ENCODE data around the gene MRPL18. TPM values are rescaled to one million over a fixed set of nuclear protein-coding genes. Genes with fewer than 3 reads are reported as not detected.
"Not testable (repeated sequence)": the region's sequence is repeated elsewhere in the genome, so short reads cannot be mapped to it uniquely, and the experiment has no call there.

The MRPL18 gene
- total RNA-seq, 1 donor from 2014 or later, result 46.0 TPM

- Histone ChIP-seq H3K4me3 (no peak overlapping the region), H3K27me3 (no peaks in the 10 kb centered on the region), H3K27ac (no peak overlapping the region), H3K36me3 (peaks cover 97% of the 10 kb centered on the region), H3K4me1 (no peaks in the 10 kb centered on the region), H3K9me3 (no peaks in the 10 kb centered on the region)
- intact Hi-C loops (cut with DNase I), result no loop called here
- no peak for TF ChIP-seq CTCF (IDR thresholded peaks at IDR 0.05)
- DNase-seq (no peak), ATAC-seq (no peak)
These were observed 11.6 kb upstream of the MRPL18 start for GRCh38 chr6:159778542-159779103.

DNA sequence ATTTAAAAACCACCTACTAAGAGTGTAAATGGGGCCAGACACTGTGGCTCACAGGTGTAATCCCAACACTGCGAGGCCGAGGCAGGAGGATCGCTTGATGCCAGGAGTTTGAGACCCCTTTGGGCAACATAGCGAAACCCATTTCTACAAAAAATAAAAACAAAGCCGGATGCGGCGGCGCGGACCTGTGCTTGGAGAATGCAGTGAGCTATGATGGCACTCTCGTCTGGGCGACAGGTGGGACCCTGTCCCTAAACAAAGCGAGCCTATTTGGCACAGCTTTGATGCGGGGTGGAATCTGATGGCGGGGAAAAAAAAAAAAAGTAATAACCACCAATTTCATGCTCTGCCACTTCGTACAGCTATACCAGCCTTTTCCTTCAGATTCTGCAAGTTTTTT, 2.0 kb upstream of the MRPL18 start:
- Histone ChIP-seq H3K4me1 (peaks cover 31% of the 10 kb centered on the region), H3K36me3 (peaks cover 62% of the 10 kb centered on the region), H3K4me3 (peak overlapping the region; percentile 98), H3K27ac (peak overlapping the region; percentile 90), H3K27me3 (no peaks in the 10 kb centered on the region), H3K9me3 (no peaks in the 10 kb centered on the region)
- intact Hi-C loops (cut with DNase I), result no loop called here
- DNase-seq (no peak), ATAC-seq (no peak)
- TF ChIP-seq CTCF (IDR thresholded peaks at IDR 0.05), result no peak

DNA sequence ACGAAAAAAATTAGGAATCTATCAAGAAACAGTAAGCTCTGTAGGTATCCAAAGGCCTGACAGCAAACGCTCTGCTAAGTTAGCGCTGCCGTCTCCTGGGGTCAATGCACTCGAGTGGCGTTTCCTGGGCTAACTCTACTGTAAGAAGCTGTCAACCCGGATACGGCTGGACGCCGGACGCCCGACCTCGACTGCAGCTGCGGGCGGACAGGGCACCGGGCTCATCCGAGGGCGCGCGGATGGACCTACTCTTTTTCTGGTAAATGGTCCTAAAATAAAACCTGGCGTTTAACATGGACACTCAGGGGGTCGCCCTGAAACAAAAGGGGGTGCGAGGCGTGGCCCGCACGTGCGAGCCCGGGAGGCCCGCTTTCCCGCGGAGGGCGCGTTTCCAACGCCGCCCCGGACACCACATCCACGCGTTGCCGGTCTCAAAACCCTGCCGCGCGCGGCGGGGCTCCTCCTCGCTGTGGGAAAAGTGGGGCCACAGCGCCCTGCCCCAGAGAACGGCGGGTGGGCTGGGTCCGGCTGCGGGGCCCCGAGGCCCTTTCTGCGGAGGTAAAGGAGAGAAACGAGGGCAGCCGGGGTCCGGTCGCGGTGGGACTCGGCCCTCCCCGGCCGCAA, 1.4 kb upstream of the MRPL18 start:
- Histone ChIP-seq H3K27ac (peak overlapping the region; percentile 90), H3K4me3 (peak overlapping the region; percentile 98), H3K36me3 (peaks cover 62% of the 10 kb centered on the region), H3K27me3 (no peaks in the 10 kb centered on the region), H3K4me1 (peaks cover 31% of the 10 kb centered on the region), H3K9me3 (no peaks in the 10 kb centered on the region)
- DNase-seq (peak; percentile 73), ATAC-seq (no peak)
- TF ChIP-seq CTCF (IDR thresholded peaks at IDR 0.05), result no peak
- intact Hi-C loops (cut with DNase I), result no loop called here

- DNase-seq, result peak; percentile 99
- H3K36me3 ChIP-seq, result peaks cover 59% of the 10 kb centered on the region
- H3K4me1 ChIP-seq, result peaks cover 31% of the 10 kb centered on the region
- peak within 1 kb of the TSS; percentile 98 for H3K4me3 ChIP-seq
- intact Hi-C loops (cut with DNase I), result no loop called here
- no peaks in the 10 kb centered on the region for H3K27me3 ChIP-seq
- ATAC-seq, result peak; percentile 93
- H3K27ac ChIP-seq, result peak within 1 kb of the TSS; percentile 90
- H3K9me3 ChIP-seq, result no peaks in the 10 kb centered on the region
- no peak for TF ChIP-seq CTCF (IDR thresholded peaks at IDR 0.05)
These were observed 704 bp upstream of the MRPL18 start, which contains the start of gene TCP1 for GRCh38 chr6:159789377-159790148. TSS of gene TCP1 (minus strand) at chr6:159789602. CDS start at chr6:159789468, 134 bp downstream.

GRCh38 chr6:159790956-159791598, 810 bp downstream of the MRPL18 start:
- peaks cover 37% of the 10 kb centered on the region for H3K4me1 ChIP-seq
- intact Hi-C loops (cut with DNase I), result no loop called here
- peaks cover 53% of the 10 kb centered on the region for H3K36me3 ChIP-seq
- H3K27me3 ChIP-seq, result no peaks in the 10 kb centered on the region
- H3K27ac ChIP-seq, result peak overlapping the region; percentile 87
- TF ChIP-seq CTCF (IDR thresholded peaks at IDR 0.05), result no peak
- no peak for DNase-seq
- no peaks in the 10 kb centered on the region for H3K9me3 ChIP-seq
- ATAC-seq, result no peak
- H3K4me3 ChIP-seq, result peak overlapping the region; percentile 98

- ATAC-seq, result not testable (repeated sequence)
These were observed 4.7 kb downstream of the MRPL18 start for GRCh38 chr6:159794976-159795375.

More at GRCh38 chr6:159794976-159795375, 4.7 kb downstream of the MRPL18 start:
- DNase-seq; H3K27me3 ChIP-seq; H3K9me3 ChIP-seq; intact Hi-C loops (cut with DNase I); H3K4me3 ChIP-seq: not testable (repeated sequence)
- Histone ChIP-seq H3K36me3 (peaks cover 69% of the 10 kb centered on the region), H3K4me1 (peaks cover 21% of the 10 kb centered on the region), H3K27ac (peak overlapping the region; percentile 36)
